ENCODE data around the gene VAMP4.
A peak's percentile ranks its signal among the peaks of the same experiment; 100 is the strongest.

The VAMP4 gene

GRCh38 chr1:171741872-171742576, at the start of gene VAMP4:
TSS of gene VAMP4 (minus strand) at chr1:171742065. CDS start at chr1:171738414, 3,651 bp downstream.
- peak; percentile 88 for DNase-seq

- DNase-seq: no peak
Measured at GRCh38 chr1:171790318-171790717, 48.5 kb upstream of the VAMP4 start.

- no peak for DNase-seq
Measured at GRCh38 chr1:171788696-171789095, 46.8 kb upstream of the VAMP4 start.

GRCh38 chr1:171787686-171788480, 46.0 kb upstream of the VAMP4 start:
- DNase-seq: no peak

- DNase-seq: no peak
Measured at GRCh38 chr1:171786534-171786933, 44.7 kb upstream of the VAMP4 start.

- no peak for DNase-seq
Measured at GRCh38 chr1:171785766-171786165, 43.9 kb upstream of the VAMP4 start.

- no peak for DNase-seq
Measured at GRCh38 chr1:171784784-171785183, 42.9 kb upstream of the VAMP4 start.

- no peak for DNase-seq
Measured at GRCh38 chr1:171783816-171784530, 42.1 kb upstream of the VAMP4 start.

- DNase-seq: peak; percentile 96
Measured at GRCh38 chr1:171781176-171781875, 39.5 kb upstream of the VAMP4 start, which contains the start of gene METTL13. TSS of gene METTL13 (plus strand) at chr1:171781660. CDS start at chr1:171781968, 308 bp downstream.

GRCh38 chr1:171780583-171781175, 38.8 kb upstream of the VAMP4 start:
- DNase-seq: no peak

- no peak for DNase-seq
Measured at GRCh38 chr1:171772312-171772711, 30.4 kb upstream of the VAMP4 start.

GRCh38 chr1:171769754-171770153, 27.9 kb upstream of the VAMP4 start:
- DNase-seq: no peak

- no peak for DNase-seq
Measured at GRCh38 chr1:171769171-171769570, 27.3 kb upstream of the VAMP4 start.

GRCh38 chr1:171763764-171764163, 21.9 kb upstream of the VAMP4 start:
- DNase-seq: no peak

GRCh38 chr1:171762143-171762563, 20.3 kb upstream of the VAMP4 start:
- no peak for DNase-seq

GRCh38 chr1:171758011-171758410, 16.1 kb upstream of the VAMP4 start:
- no peak for DNase-seq

GRCh38 chr1:171756856-171757255, 15.0 kb upstream of the VAMP4 start:
- no peak for DNase-seq

- DNase-seq: no peak
Measured at GRCh38 chr1:171754971-171755370, 13.1 kb upstream of the VAMP4 start.

- no peak for DNase-seq
Measured at GRCh38 chr1:171754353-171754705, 12.5 kb upstream of the VAMP4 start.

GRCh38 chr1:171753685-171754352, 12.0 kb upstream of the VAMP4 start:
- no peak for DNase-seq

GRCh38 chr1:171753182-171753581, 11.3 kb upstream of the VAMP4 start:
- no peak for DNase-seq

- no peak for DNase-seq
Measured at GRCh38 chr1:171751221-171751620, 9.4 kb upstream of the VAMP4 start.

Data from activated T-cell treated with anti-CD3 and anti-CD28 coated beads, Interleukin-2, amount 50 U/mL, for 1 hour (primary cell).